NT2/D1 (cell line): Measurements from ENCODE around the gene RAB15.

ENCODE experiments used
- SUZ12 ChIP-seq: IDR thresholded peaks from 2 replicates; pipeline ENCODE4 v1.6.1; 2011; ENCODE audit not compliant: insufficient read length, insufficient read depth; ENCODE audit errors: extremely low read depth
- YY1 ChIP-seq: IDR thresholded peaks from 2 replicates; pipeline ENCODE4 v1.6.1; 2011; ENCODE audit not compliant: insufficient read length, insufficient read depth

- TF ChIP-seq SUZ12 (no peak), YY1 (no peak)
Observed at GRCh38 chr14:64906022-64906421, 66.1 kb downstream of the RAB15 start.
